ENCODE data around the gene BOD1L2.

Gene BOD1L2

GRCh38 chr18:57142324-57142723 lies 4.6 kb upstream of the BOD1L2 start:
- no peak overlapping the region for H3K4me3 ChIP-seq (ENCODE audit: low read length, poor library complexity, severe bottlenecking)
- no peaks in the 10 kb centered on the region for H3F3A ChIP-seq (ENCODE audit: low read depth)
- H3K79me2 ChIP-seq (ENCODE audit: insufficient read depth, low read length) = no peaks in the 10 kb centered on the region
- no peak for TF ChIP-seq EZH2phosphoT487 (IDR thresholded peaks at IDR 0.05; ENCODE audit: borderline replicate concordance)
- no peak for TF ChIP-seq CTCF (conservative IDR thresholded peaks at IDR 0.05; ENCODE audit: low read length)
- no peak overlapping the region for H3K4me2 ChIP-seq (ENCODE audit: low read depth, low read length, poor library complexity, severe bottlenecking)
- no peaks in the 10 kb centered on the region for H4K20me1 ChIP-seq (ENCODE audit: insufficient read depth, low read length, poor library complexity, severe bottlenecking)
- H3K4me1 ChIP-seq (ENCODE audit: insufficient read depth, low read length, poor library complexity, severe bottlenecking) = no peaks in the 10 kb centered on the region
- no peak overlapping the region for H3K9ac ChIP-seq (ENCODE audit: low read depth, low read length, poor library complexity, severe bottlenecking)
- no peaks in the 10 kb centered on the region for H3K9me3 ChIP-seq (ENCODE audit: insufficient read depth, low read depth, low read length)
- H3K27me3 ChIP-seq (ENCODE audit: insufficient read depth, low read length, poor library complexity, severe bottlenecking) = no peaks in the 10 kb centered on the region
- no peaks in the 10 kb centered on the region for H3K36me3 ChIP-seq (ENCODE audit: insufficient read depth, low read length)
- no peak overlapping the region for H2AFZ ChIP-seq (ENCODE audit: low read length)
- H3K9me2 ChIP-seq (replicated peaks; ENCODE audit: low read depth, low read length) = no peaks in the 10 kb centered on the region

GRCh38 chr18:57143265-57143664 lies 3.6 kb upstream of the BOD1L2 start:
- Histone ChIP-seq H3K79me2 (ENCODE audit: insufficient read depth, low read length) (no peaks in the 10 kb centered on the region), H3F3A (ENCODE audit: low read depth) (no peaks in the 10 kb centered on the region), H3K27me3 (ENCODE audit: insufficient read depth, low read length, poor library complexity, severe bottlenecking) (no peaks in the 10 kb centered on the region), H3K4me1 (ENCODE audit: insufficient read depth, low read length, poor library complexity, severe bottlenecking) (no peaks in the 10 kb centered on the region), H3K4me2 (ENCODE audit: low read depth, low read length, poor library complexity, severe bottlenecking) (no peak overlapping the region), H3K36me3 (ENCODE audit: insufficient read depth, low read length) (no peaks in the 10 kb centered on the region), H2AFZ (ENCODE audit: low read length) (no peak overlapping the region), H4K20me1 (ENCODE audit: insufficient read depth, low read length, poor library complexity, severe bottlenecking) (no peaks in the 10 kb centered on the region), H3K4me3 (ENCODE audit: low read length, poor library complexity, severe bottlenecking) (no peak overlapping the region), H3K9me3 (ENCODE audit: insufficient read depth, low read depth, low read length) (no peaks in the 10 kb centered on the region), H3K9ac (ENCODE audit: low read depth, low read length, poor library complexity, severe bottlenecking) (no peak overlapping the region), H3K9me2 (replicated peaks; ENCODE audit: low read depth, low read length) (no peaks in the 10 kb centered on the region)
- no peak for TF ChIP-seq CTCF (conservative IDR thresholded peaks at IDR 0.05; ENCODE audit: low read length)
- TF ChIP-seq EZH2phosphoT487 (IDR thresholded peaks at IDR 0.05; ENCODE audit: borderline replicate concordance) = no peak

- TF ChIP-seq EZH2phosphoT487 (IDR thresholded peaks at IDR 0.05; ENCODE audit: borderline replicate concordance) (no peak), CTCF (conservative IDR thresholded peaks at IDR 0.05; ENCODE audit: low read length) (no peak)
- Histone ChIP-seq H3F3A (ENCODE audit: low read depth) (no peaks in the 10 kb centered on the region), H4K20me1 (ENCODE audit: insufficient read depth, low read length, poor library complexity, severe bottlenecking) (no peaks in the 10 kb centered on the region), H3K36me3 (ENCODE audit: insufficient read depth, low read length) (no peaks in the 10 kb centered on the region), H3K4me1 (ENCODE audit: insufficient read depth, low read length, poor library complexity, severe bottlenecking) (no peaks in the 10 kb centered on the region), H2AFZ (ENCODE audit: low read length) (no peak overlapping the region), H3K9me3 (ENCODE audit: insufficient read depth, low read depth, low read length) (no peaks in the 10 kb centered on the region), H3K27me3 (ENCODE audit: insufficient read depth, low read length, poor library complexity, severe bottlenecking) (no peaks in the 10 kb centered on the region), H3K9me2 (replicated peaks; ENCODE audit: low read depth, low read length) (no peaks in the 10 kb centered on the region), H3K4me2 (ENCODE audit: low read depth, low read length, poor library complexity, severe bottlenecking) (no peak overlapping the region), H3K9ac (ENCODE audit: low read depth, low read length, poor library complexity, severe bottlenecking) (no peak overlapping the region), H3K79me2 (ENCODE audit: insufficient read depth, low read length) (no peaks in the 10 kb centered on the region), H3K4me3 (ENCODE audit: low read length, poor library complexity, severe bottlenecking) (no peak overlapping the region)
Measured at GRCh38 chr18:57148263-57148662, 1.4 kb downstream of the BOD1L2 start.

Data from Loucy (cell line).